Medulla oblongata (tissue), 1 donor: ENCODE measurements around the gene PRIM2.
"Not testable (repeated sequence)": the region's sequence is repeated elsewhere in the genome, so short reads cannot be mapped to it uniquely, and the experiment has no call there.

Source experiments
- DNase-seq: peaks from one replicate; pipeline ENCODE4 v3.0.0-alpha.2; 2015; ENCODE audit errors: extremely low spot score

The PRIM2 gene

DNA sequence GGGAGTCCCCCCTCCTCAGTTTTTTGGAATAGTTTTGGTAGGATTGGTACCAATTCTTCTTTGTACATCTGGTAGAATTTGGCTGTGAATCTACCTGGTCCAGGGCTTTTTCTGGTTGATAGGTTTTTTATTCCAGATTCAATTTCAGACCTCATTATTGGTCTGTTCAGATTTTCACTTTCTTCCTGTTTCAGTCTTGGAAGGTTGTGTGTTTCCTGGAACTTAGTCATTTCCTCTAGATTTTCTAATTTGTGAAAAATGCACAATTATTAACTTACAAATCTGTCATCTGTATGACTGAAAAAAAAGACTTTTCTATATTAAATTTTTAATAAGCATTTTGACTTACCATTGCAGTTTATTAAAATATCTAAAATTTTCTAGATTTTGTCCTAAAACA is 287.9 kb downstream of the PRIM2 start:
- not testable (repeated sequence) for DNase-seq

DNA sequence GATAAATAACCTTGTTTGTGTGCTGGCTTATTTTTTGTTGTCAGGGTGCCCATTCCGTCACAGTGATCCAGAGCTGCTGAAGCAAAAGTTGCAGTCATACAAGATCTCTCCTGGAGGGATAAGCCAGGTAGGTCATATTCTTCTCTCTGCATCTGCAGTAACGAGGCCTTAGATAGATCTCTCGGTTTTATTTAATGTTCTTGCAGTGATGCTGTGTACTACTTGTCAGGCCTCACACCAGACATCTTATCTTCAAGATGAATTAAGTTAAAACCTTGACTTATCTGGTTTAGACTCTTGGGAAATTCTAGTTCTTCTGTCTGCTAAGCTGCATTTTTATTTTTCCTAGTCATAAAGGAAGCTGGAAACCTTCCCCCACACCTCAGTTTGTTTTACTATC is 288.9 kb downstream of the PRIM2 start:
- DNase-seq: not testable (repeated sequence)

DNA sequence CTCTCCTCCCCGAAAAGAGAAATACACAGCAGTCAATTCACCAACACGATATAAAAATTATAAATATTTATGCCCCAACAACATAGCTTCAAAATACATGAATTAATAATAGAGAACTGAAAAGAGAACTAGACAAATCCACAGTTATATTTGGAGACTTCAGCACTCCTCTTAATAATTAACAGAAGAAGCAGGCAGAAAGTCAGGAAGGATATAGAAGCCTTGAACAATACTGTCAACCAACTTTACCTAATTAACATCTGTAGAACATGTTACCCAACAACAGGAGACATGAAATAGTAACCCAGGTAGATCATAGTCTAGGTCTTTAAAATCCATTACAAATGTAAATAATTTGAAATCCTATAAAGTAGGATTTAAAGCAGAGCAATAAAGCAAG is 293.2 kb downstream of the PRIM2 start:
- DNase-seq: not testable (repeated sequence)

DNA sequence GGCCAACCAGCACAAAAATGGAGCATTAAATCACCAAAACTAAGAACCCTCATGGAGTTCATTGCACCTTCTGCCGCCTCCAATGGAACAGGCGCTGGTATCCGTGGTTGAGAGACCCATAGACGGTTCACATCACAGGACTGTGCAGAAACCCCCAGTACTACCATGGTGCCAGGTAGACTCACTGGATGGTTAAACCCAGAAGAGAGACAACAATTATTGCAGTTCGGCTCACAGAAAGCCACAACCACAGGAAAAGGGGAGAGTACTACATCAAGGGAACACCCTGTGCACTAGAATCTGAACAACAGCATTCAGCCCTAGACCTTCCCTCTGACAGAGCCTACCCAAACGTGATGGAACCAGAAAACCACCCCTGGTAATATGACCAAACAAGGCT is 301.5 kb downstream of the PRIM2 start:
- not testable (repeated sequence) for DNase-seq

DNA sequence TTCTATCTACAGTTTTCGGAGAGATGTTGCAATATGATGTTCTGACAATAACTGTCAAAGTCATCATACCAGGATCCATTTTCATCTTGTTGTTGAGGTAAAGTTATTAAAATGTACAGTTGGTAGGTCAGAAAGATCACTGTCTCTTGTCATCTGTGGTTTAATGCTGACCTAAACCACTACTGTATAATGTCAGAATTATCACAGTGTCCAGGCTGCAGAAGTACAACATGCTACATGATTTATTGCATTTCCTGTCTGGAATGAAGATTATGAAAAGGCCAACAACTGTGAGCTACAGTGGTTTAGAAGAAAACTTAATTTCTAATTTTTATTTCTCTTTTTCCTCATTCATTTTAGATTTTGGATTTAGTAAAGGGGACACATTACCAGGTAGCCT is 314.3 kb downstream of the PRIM2 start:
- not testable (repeated sequence) for DNase-seq

DNA sequence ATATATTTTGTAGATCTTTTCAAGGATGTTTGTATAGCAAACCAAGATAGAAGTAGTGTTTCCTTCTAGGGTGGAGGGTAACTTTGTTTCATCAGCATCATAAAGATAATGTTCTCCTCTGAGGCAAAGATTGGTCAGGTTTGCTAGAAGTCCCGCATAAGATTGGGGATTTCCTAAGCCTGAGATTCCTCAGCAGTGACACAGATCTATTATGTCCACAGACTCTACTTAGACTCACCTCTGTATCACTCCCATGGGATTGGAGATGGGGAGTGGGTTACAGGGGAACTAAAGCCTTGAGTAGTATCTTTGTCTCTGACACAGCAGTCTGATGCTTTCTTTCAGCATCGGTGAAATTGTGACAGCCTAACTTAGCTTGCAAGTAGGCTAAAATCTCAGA is 341.1 kb downstream of the PRIM2 start:
- DNase-seq: not testable (repeated sequence)

DNA sequence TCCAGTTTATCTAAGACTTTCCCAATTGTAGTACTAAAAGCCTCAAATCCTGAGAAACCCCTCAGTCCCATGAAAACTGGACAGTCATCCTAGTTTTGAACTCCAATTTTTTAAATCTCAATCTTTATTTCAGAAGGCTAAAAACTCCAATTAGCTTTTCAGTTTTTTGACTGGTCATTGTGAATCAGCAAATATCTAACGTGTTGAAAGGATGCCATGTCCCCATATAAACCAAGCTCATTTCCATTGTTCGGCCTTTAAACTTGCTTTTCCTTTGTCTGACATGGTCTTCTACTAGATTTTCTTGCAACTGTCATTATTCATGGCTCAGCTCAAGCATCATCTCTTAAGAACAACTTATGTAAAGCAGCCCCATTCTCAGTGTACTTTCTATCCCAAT is 342.4 kb downstream of the PRIM2 start:
- not testable (repeated sequence) for DNase-seq

DNA sequence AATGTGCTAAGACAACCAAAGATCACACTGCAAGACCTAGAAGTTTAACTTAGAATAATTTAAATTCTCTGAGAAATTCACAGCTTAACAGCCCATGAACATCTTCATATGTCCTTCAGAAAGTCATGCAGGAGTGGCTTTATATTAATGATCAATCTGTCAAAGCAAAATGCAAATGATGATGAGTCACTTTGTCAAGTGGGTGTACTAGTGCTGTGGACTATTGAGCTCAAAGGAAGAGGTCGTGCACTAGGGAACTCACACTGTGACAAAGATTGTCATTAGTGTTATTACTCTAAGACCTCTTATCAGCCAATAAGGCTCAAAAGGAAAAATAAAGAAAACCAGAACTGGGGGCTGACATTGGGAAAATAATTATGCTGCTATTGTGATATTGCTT is 343.5 kb downstream of the PRIM2 start:
- not testable (repeated sequence) for DNase-seq

DNA sequence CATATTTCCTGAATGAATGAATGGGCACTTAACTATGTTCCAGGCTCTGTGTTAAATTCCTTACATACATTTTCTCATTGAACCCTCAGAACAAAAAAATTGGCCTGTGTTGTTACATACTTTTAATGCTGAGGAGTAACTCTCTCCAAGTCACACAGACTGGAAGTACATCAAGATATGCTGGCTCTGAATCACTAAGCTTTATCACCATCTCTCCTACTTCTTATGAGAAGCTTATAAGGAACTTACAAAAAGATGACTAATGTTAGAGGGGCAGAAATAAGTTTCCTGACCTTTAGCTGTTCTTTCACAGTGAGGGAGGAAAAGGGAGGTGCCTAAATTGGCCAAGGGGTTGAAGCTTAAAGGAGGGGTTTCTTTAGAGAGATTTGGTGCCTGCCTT is 350.7 kb downstream of the PRIM2 start:
- not testable (repeated sequence) for DNase-seq

DNA sequence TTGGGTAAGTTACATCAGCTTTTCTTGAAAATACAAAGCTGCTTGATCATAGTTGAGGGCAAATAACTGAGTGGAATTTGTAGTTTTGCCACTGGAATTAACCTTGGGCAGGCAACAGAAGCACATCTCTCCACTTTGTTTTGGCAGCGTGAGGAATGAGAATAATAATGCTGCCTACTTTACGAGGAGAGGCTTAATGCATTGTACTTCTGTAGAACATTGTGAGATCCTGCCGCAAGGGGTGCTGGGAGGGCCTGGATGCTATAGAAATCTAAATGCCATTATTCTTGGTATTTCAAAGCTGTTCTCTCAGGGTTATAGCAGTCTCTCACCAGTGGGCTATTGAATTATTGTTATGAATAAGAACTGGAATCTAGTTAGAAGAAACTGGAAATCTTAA is 353.8 kb downstream of the PRIM2 start:
- DNase-seq: not testable (repeated sequence)

DNA sequence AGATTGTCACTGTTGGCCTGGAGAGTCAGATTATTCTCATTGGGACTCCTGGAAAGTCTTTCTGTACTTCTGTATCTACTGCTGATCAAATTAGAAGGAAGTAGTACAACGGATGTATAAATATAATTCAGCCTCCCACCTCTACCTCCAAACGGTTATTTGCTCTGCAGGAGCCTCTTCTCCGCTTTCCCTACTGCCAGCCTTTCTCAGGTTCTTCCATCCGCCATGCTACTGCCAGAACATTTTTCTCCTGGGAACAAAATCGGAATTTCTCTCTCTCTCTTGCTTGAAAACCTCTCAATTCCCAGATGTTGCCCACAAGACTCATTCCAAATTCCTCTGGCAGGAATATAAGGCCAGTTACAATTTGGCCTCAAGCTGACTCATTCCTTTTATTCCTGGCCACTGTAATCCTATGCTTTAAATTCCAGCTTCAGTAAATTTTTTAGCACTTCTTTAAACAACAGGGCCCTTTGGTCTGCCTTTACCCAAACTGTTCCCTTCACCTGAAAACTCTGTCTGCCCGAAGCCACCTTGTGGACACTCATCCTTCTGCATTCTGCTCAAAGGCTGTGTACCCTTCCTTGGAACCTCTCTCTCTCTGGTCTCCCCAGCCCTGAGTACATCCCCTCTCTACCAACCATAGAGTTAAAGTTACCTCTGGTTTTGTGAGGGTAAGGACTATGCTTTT is 354.7 kb downstream of the PRIM2 start:
- DNase-seq: not testable (repeated sequence)

DNA sequence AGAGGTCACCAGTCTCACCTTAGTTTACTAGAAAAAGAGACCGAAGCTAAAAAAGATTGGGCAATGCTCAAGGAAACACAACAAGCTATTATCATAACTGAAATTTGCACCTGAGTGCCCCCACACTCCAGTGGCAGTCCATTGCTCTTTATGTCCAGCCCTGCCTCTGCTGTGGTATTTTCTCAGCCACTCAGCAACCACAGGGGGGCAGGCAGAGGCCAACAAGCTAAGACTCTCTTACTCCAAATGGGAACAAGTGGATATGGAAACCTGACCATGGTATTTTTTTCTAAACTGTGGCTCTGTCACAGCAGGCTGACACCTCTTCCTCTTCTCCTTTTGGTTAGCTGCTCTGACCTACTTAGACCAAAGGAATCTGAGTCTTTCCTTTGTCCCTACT is 355.9 kb downstream of the PRIM2 start:
- not testable (repeated sequence) for DNase-seq

DNA sequence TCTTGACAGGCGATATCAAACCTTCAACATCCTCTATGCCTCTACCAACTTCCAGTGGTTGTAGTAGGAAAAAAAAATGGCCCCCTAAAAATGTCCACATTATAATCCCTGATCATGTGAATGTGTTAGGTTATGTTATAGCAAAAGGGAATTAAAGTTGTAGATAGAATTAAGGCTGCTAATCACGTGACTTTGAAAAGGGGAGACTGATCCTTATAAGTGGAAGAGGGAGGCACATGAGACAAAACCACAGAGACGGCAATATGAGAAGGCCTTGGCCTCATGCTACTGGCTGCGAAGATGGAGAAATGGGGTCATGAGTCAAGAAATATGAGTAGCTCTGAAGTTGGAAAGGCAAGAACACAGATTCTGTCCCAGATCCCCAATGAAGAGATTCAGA is 358.0 kb downstream of the PRIM2 start:
- not testable (repeated sequence) for DNase-seq

DNA sequence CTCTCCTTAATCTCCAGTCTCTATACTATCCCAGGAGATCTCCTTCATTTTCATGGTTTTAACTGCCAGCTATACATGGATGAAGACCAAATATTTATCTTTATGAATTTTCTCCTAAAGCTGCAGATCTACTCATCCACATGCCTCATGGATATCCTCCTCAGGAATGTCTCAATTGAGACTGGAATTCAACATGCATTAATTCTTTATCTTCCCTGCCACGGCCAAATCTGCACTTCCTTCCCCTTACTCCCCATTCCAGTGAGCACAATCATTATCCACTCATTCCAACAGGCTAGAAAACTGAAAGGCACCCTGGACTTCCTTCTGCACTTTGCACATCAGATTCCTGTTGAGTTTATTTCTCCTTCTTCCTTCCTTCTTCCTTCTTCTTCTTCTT is 379.0 kb downstream of the PRIM2 start:
- DNase-seq: not testable (repeated sequence)
